ENCODE data around the gene LGALS3.
"Not testable (repeated sequence)": the region's sequence is repeated elsewhere in the genome, so short reads cannot be mapped to it uniquely, and the experiment has no call there.

Gene LGALS3

DNA sequence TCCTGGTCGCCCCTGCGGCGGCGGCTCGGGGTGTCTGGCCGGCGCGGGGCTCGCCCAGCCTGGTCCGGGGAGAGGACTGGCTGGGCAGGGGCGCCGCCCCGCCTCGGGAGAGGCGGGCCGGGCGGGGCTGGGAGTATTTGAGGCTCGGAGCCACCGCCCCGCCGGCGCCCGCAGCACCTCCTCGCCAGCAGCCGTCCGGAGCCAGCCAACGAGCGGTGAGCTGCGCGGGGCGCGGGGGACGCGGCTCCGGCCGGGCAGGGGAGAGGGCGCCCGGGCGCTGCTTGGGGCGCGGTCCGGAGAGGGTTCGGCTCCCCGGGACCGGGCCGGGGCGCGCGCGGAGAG lies at the start of gene LGALS3:
TSS of gene LGALS3 (plus strand) at position 167 of the 342 bp plus-strand sequence. CDS start 8,122 bp downstream, outside the sequence.
- DNase-seq = no peak

DNA sequence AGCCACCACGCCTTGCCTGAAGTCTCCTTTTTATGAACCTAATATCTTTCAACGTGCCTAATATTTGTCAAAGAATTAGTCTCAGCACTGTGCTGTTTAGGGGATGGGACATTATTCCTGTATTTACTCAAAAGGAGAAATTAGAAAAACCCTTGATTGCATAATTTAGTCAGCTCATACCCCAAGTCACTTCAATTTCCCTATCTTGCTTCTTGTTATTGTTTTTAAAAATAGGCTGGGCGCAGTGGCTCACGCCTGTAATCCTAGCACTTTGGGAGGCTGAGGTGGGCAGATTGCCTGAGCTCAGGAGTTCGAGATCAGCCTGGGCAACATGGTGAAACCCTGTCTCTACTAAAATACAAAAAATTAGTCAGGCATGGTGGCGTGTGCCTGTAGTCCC lies 49.1 kb upstream of the LGALS3 start:
- not testable (repeated sequence) for DNase-seq

DNA sequence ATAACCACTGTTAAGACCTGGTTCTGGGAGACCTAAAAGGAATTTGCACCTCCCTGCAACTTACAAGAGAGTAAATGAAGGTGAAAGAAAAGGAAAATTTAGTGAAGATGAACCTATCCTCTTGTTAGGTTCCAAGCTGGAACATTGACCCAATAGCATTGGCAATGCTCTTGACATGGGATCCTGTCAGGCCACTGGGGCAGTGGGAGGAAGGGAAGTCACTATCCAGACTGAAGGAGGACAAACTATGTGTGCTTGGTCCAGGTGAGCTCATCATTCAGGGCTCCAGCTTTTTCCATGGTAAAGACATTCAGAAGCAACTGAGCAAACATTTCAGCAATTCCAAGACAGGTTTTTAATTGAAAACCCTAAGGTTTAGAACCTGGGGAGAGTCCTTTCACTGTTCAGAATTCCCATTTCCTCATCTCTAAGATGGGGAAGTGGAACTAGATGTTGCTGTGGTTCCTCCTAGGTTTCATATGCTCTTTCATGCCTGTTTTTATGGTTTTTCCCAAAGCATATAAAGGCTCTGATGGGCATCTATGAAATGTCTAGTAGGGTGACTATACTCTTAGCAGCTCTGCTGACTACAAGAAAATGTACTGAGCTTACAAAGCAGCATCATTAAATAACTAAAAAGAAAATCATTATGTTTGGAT lies 44.5 kb upstream of the LGALS3 start:
- DNase-seq = no peak

DNA sequence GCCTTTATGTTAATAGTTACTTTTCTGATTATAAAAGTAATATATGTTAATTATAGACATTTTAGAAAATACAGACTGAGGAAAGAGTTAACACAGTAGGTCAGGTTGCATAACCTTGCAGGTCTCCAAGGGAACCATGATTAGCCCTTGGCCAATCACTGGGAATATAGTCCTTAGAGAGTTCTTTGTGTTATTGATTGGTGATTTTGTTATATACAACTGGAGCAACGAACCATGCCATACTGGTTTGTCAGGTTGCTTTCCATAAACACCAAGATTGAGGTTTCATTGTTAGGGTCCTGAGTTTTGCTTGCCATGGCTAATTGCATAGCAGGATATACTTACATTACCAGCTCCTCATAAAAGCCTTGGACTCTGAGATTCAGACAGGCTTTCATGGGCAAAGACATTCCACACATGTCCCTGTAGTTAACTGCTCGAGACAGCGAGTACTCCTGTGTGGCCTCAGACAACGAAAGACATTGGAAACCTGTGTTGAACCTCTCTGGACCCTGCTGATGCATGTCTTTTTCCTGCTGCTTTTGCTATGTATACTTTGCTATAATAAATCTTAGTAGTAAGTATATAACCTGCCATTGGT lies 43.9 kb upstream of the LGALS3 start:
- no peak for DNase-seq

DNA sequence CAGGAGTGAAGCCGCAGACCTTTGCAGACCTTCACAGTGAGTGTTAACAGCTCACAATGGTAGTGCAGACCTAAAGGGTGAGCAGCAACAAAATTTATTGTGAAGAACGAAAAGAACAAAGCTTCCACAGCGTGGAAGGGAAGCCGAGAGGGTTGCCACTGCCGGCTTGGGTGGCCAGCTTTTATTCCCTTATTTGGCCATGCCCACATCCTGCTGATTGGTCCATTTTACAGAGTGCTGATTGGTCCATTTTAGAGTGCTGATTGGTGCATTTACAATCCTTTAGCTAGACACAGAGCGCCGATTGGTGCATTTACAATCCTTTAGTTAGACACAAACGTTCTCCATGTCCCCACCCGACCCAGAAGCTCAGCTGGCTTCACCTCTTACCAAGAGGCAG lies 42.1 kb upstream of the LGALS3 start:
- DNase-seq = no peak

DNA sequence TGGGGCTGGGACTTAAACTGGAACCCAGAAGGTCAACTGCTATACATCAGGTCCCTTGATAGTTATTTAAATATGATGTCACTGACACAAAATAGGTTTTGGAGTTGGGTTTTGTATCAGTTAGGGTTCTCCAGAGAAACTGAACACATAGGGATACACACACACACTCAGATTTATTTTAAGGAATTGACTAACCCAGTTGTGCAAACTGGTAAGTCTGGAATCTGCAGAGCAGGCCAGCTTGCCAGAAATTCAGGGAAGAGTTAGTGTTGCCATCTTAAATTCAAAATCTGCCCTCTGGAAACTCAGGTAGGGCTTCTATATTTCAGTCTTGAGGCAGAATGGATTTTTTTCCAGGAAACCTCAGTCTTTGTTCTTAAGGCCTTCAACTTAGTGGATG lies 40.7 kb upstream of the LGALS3 start:
- DNase-seq = no peak

DNA sequence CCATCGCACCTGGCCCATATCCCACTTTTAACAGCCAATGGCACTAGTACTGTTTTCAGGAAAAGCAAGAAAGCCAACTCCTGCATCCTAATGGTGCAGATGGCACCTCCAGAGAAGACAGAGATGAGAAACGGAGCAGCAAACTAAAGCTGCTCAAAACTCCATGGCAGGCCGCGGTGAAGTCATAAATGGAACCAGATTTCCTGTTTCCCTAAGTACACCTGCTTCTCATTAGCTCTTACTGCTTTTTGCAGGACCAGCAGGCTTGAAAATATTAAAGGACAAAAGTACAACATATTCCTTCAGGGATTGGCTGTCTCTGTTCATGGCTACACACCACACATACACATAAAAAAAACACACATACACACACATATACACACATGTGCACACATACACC lies 36.7 kb upstream of the LGALS3 start:
- DNase-seq = no peak

DNA sequence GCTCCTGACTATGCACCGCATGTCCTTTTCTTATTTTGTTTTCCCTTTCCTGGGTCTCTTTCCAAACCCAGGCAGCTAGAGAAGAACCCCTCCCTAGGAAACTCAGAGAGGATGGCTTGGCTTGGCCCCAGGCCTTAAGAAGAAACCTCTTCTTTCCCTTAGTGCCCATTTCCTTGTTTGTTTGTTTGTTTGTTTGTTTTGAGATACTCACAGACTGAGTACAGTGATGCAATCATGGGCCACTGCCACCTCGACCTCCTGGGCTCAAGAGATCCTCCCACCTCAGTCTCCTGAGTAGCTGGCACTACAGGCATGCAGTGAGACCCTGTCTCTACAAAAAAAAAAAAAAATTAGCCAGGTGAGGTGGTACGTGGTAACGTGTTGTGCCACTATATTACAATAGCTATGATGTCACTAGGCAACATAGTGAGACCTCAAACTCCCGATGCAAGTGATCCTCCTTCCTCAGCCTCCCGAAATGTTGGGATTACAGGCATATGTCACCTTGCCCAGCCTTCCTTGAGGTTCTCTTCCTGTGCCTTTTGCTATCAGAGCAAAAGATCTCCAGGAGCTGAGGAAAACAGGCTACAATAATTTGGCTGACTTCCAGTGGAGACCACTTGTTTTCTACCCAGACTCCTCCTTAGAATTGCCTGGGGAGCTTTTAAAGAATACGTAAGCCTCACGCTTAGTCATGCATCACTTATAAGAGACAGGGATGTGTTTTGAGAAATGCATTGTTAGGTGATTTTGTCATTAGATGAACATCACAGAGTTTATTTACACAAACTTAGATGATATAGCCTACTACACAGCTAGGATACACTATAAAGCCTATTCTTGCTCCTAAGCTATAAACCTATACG lies 34.5 kb upstream of the LGALS3 start:
- no peak for DNase-seq

DNA sequence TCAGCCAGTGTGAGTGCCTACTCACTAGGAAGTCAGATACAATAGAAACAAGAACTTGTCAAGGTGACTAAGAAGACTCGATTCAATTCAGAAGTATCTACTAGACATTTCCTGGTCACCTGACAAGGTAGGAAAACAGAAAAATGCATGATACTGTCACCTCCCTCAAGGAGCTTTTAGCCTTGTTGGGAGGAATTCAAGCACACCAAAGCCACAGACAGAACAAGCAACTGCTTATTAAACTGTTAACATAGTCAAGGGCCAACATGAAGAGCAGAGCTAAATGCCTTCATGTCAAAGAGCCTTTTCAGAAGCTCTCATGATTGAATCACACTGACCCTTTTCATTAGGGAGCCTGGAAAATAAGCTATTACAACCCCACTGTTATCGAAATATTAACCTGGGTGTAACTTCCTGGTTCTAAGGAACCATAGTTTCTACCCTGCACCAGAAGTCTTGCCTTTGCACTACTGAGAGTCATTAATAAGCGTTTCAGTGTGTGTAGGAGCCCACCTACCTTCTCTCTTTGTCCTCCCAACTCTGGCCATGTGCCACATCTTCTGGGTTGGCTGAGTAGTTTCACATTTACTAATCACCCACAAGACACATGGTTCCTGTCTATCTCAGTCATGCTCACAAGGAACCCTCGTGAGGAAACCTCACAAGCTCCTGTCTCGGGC lies 31.0 kb upstream of the LGALS3 start:
- peak; percentile 47 for DNase-seq

DNA sequence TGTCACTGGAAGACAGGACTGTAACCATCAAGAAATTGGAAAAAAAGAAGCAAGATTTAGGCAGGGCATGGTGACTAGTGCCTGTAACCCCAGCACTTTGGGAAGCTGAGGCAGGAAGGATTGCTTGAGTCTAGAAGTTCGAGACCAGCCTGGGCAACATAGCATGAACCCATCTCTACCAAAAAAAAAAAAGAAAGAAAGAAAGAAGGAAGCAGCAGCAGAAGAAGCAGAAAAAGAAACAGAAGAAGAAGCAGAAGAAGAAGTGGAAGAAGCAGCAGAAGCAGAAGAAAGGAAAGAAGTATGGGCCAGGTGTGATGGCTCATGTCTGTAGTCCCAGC lies 30.5 kb upstream of the LGALS3 start:
- no peak for DNase-seq

DNA sequence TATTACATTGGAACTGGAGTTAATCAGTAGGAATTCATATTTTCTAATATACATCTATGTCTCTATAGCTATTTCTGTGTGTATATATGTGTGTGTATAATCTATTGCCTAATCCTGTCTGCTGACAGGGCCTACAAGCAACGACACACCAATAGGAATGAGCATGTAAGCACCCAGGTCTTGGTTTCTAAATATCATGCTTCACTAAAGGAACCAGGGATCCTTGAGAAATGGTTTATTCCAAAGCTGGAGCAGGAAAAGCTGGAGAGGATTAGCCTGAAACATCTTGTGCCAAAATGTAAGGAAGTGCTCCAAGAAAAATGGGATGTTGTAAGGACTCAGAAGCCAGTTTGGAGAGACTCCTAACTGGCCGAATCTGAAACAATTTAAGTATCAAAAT lies 29.3 kb upstream of the LGALS3 start:
- DNase-seq = no peak

DNA sequence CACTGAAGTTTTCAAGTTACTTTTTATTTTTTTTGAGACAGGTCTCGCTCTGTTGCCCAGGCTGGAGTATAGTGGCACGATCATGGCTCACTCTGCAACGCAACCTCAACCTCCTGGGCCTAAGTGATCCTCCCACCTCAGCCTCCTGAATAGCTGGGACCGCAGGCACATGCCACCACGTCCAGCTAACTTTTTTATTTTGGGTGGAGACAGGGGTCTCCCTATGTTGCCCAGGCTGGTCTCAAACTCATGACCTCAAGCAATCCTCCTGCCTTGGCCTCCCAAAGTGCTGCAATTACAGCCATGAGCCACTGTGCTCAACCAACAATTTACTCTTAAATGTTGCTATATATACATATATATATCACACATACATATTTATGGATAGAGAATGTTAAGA lies 27.4 kb upstream of the LGALS3 start:
- no peak for DNase-seq

DNA sequence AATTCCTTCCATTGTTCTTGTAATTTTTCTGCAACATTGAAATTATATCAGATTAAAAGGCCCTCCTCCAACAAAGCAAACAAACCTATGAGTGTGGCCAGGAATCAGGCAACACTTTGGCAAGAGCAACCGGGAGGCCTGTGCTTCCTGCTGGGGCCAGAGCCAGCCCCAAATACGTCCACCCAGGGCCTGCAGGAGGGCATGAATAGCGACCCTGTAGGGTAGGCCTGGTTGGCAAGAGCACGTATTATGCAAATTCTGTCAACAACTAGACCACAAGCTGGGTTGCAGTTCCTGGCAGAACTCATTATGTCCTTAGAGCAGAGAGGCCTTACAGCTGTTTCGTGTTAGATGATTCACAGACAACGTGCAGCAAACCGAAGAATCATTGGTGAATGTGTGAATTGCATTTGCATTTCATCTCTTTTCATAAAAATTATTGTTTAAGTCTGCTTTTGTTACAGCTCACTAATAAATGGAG lies 26.9 kb upstream of the LGALS3 start:
- peak; percentile 99 for DNase-seq

DNA sequence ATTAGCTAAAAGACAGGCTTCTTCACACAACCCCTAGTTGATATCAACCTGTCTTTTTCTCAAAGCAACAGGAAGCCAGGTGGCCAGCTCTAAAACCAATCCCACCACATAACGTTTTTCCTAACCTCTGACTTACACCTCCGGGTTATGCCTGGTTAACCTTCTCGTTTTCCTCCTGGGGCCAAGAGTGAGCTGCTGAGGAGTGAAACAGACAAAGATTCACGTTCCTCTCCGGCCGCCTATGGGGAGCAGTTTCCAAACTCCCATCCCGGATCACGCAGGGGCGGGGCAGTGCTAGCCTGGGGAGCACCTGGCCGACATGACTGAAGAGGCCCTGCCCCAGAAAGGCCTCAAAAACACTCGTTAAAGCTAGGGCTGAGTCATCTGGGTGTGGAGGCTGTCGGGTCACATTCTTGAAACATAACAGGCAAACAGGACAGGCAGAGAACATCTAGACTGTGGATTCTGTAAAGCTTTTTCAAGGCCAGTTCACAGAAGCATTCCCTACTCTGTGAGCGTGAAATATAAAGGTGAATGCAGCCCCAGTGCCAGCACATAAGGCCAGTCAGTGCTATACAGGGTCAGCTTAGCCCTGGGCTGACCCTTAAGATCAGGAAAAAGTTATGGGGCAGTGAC lies 25.9 kb upstream of the LGALS3 start:
- peak; percentile 80 for DNase-seq

DNA sequence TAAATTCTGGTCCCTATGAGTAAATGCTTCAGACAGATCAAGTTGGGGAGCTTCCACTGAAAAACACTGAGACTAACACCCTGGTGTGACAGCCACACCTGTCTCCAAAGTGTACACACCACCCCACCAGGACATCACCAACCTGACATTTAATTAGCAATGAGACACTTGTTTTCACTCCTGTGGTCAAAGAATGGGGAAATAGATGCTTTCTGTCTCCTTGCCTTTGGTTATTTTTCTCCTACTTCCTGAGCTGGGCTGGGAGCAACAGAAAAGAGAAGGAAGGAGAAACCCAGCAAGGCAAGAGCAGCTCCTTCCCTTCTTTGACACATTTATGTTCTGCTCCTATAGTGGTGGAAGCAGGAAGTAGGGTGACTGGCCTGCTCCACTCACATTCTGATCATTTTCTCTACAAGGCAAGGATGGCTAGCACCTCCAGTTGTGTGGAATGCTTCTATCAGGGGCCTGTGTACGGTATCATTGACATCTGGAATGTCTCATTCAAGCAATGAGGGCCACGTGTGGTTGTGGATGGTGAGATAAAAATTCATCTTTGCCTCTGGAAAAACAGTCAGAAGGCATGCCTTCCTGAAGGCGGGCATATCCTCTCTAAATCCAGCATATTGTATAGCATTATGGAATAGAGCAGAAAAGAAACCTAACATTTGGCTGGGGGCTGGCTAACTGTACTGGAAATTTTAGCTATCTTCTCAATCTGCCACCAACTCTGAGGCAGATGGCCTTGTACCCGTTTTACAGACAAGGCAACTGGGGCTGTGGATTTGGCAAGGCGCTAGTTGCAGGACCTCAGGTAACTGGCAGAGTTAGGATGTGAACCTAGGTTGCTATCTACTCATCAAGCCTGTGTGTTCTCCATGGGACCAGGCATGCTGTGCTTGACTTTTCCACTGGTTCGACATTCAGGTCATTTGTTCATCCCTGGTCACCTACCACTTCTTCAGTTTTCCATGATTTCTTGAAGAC lies 24.8 kb upstream of the LGALS3 start:
- no peak for DNase-seq

DNA sequence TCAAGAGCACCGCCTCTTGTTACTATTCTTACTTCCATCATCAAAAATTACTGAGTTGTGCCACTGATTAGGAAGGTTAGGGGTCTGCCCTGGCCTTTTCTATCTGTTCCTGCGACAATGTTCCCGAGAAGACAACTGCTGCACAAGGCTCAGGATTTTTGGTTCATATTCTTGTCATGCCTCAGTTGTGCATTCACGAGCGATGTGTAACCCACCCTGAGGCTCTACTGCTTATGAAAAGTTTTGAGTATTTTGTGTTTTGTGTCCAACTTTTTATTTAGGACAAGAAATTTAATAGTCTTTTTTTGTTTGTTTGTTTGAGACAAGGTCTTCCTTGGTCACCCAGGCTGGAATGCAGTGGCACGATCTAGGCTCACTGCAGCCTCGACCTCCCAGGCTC lies 23.1 kb upstream of the LGALS3 start:
- DNase-seq = no peak

DNA sequence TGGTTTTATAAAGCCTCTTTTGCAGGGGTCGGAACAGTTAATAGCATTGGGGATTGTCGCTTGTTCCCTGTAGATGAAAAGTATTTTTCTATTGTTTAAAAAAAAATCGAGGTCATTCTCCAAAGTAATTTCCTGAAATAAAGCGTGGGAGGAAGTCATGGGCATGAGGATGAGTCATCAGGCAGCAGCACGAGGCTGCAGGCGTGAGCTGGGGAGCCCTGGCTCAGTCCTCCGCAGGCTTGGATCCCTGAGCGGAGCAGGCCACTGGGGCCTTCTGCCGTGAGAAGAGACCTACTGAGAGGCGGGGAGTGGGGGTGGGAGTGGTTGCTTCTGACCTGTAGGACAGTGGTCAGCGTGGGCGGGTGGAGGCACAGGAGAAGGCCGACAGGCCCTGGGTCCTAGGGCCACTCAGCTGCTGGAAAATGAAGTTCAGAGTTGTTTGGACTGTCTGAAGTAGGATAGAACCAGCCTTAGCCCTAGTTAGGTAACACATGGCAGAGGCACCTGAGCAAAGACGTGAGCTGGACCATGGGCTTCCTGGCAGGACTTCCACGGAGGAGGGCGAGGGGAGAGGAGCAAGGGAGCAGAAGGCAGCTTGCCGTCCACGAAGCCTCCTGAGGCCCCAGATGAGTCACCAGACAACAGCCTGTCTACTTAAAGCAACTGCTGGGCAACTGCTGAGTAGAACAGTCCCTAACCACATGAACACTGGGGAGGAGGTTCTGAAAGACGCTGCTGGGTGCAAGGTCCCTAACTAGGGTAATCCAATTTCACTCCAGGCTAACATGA lies 21.1 kb upstream of the LGALS3 start:
- DNase-seq = no peak

DNA sequence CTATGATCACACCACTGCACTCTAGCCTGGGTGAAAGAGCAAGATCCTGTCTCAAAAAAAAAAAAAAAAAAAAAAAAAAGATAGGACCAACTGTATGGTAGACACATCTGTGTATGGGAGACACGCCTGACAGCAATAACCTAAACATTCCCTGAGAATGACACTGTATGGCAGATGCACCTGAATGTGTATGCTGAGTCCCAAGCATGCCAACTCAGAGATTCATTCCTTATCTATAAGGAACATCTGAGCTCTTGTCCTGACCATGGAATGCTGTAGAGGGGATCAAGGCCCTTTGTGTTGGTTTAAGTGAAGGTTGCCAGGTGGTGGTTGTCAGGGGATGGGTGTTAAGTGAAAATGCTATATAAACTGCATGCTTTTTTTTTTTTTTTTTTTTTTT lies 19.2 kb upstream of the LGALS3 start:
- DNase-seq = no peak

DNA sequence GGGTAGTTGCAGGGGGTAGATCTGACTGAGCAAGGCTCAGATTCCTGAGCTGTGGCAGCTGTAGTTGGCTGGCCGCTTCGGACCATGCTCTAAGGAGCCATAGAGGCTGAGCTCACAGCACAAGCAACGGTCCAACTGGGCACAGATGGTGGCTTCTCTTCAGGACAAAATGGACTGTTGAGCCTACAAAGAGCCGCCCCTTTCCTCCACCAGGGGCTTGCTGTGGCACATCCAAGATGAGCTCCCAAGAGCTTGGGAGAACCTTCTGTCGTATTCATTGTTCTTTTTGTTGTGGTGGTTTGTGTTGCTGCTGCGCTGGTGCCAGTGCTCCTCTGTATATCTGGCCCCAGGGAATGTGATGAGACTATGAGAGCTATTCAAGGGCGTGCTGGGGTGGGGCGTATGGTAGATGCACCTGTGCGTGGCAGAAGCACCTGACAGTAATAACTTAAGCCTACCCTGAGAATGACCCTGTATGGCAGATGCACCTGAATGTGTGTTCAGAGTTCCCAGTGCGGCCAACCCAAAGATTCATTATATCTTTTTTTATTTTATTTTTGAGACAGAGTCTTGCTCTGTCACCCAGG lies 17.8 kb upstream of the LGALS3 start:
- DNase-seq = no peak

DNA sequence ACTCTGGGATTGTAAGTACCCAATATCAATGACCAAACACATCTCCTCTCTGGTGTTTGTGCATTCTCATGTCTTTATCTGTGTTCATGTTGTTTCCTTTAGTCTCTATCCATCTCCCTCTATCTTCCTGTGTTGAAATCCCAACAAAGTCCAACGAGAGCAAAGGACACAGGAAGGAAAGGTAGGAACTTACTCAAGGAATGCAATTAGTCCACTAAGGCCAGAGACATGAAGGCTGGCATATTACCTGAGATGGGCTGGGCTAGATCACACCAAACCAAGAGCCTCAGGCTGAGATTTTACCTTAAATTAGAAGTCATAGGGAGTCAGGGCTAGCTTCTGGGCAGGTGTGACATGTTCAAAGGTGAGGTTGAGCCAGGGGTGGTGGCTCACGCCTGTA lies 14.3 kb upstream of the LGALS3 start:
- no peak for DNase-seq

DNA sequence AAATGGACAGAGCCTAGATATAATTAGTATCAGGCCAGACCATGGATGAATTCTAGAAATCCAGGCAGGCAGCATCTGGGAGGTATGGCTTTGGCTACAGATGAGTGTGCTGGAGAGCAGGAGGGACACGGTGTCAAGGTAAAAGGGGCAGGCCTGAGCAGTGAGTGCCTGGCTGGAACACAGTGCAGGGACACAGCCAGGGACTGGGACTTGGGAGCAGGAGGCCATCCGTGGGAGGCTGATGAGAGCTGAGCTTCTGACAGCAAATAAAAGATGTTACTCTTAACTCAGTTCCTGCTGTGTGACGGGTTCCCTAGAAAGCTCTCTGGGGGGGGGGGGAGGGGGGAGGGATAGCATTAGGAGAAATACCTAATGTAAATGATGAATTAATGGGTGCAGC lies 13.6 kb upstream of the LGALS3 start:
- no peak for DNase-seq
